Glutamatergic neuron (in vitro differentiated cells): ENCODE data around the gene ZNF532. TPM values are rescaled to one million over a fixed set of nuclear protein-coding genes. Genes with fewer than 3 reads are reported as not detected.
"Not testable (repeated sequence)": the region's sequence is repeated elsewhere in the genome, so short reads cannot be mapped to it uniquely, and the experiment has no call there.

ENCODE experiments used
- DNase-seq: peaks from one replicate; pipeline ENCODE4 v3.0.0; 2022
- H3K27ac Mint-ChIP-seq: one replicate; pipeline ENCODE4 v1.8.0; 2020; ENCODE audit warnings: mild to moderate bottlenecking, mixed read lengths, inconsistent platforms; ENCODE audit not compliant: unreplicated experiment
- H3K27me3 Mint-ChIP-seq: one replicate; pipeline ENCODE4 v1.8.0; 2020; ENCODE audit warnings: mild to moderate bottlenecking, moderate library complexity, mixed read lengths, inconsistent platforms; ENCODE audit not compliant: unreplicated experiment
- H3K36me3 Mint-ChIP-seq: one replicate; pipeline ENCODE4 v1.8.0; 2020; ENCODE audit warnings: mild to moderate bottlenecking, mixed read lengths, inconsistent platforms; ENCODE audit not compliant: unreplicated experiment
- H3K4me1 Mint-ChIP-seq: one replicate; pipeline ENCODE4 v1.8.0; 2020; ENCODE audit warnings: mild to moderate bottlenecking, low read depth, mixed read lengths, inconsistent platforms; ENCODE audit not compliant: unreplicated experiment
- H3K4me3 Mint-ChIP-seq: one replicate; pipeline ENCODE4 v1.8.0; 2020; ENCODE audit warnings: mild to moderate bottlenecking, mixed read lengths, inconsistent platforms; ENCODE audit not compliant: unreplicated experiment
- H3K9me3 Mint-ChIP-seq: one replicate; pipeline ENCODE4 v1.8.0; 2020; ENCODE audit warnings: mild to moderate bottlenecking, moderate library complexity, mixed read lengths, inconsistent platforms; ENCODE audit not compliant: unreplicated experiment
- total RNA-seq: library from RNA; stranded (reverse); fragmentation: NEBNext Ultra II Directional; extraction: Animal tissue kit (Norgen Biotek cat#: 25700); gene quantifications from one replicate; pipeline ENCODE4 v1.2.1, GENCODE V29; 2021; ENCODE audit not compliant: unreplicated experiment
- TF ChIP-seq, protein P1 (sequence below): fragments of 200-600 bp; sonication (generic); IDR thresholded peaks from one replicate; pipeline ENCODE4 v1.5.0; 2021; ENCODE audit not compliant: partially characterized antibody, unreplicated experiment

The ZNF532 gene
- total RNA-seq, 1 donor from 2014 or later: 217 TPM

DNA sequence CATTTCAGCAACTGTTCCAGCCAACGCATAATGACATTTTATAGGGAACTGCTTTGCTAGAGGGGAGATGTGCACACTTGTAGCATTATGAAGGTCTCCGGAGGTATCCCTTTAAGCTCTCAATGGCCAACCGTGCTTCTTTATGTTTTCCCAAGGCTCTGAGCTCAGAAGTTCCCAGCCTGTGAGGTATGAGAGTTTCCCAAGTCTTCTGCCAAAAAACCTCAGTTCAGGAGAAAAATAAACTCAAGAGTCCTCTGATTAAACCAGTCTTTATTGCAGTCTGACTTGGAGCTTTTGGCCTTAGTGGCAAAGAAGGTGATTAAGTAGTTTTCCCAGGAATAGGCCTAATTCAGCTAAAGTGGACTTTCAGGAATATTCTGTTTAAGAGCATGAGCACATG, 35.4 kb upstream of the ZNF532 start:
- H3K4me3 Mint-ChIP-seq: no peak overlapping the region
- no peak for DNase-seq
- no peaks in the 10 kb centered on the region for H3K36me3 Mint-ChIP-seq
- no peaks in the 10 kb centered on the region for H3K9me3 Mint-ChIP-seq
- H3K4me1 Mint-ChIP-seq: peaks cover 5% of the 10 kb centered on the region
- H3K27ac Mint-ChIP-seq: no peak overlapping the region
- H3K27me3 Mint-ChIP-seq: no peaks in the 10 kb centered on the region
- TF ChIP-seq, protein P1, sequence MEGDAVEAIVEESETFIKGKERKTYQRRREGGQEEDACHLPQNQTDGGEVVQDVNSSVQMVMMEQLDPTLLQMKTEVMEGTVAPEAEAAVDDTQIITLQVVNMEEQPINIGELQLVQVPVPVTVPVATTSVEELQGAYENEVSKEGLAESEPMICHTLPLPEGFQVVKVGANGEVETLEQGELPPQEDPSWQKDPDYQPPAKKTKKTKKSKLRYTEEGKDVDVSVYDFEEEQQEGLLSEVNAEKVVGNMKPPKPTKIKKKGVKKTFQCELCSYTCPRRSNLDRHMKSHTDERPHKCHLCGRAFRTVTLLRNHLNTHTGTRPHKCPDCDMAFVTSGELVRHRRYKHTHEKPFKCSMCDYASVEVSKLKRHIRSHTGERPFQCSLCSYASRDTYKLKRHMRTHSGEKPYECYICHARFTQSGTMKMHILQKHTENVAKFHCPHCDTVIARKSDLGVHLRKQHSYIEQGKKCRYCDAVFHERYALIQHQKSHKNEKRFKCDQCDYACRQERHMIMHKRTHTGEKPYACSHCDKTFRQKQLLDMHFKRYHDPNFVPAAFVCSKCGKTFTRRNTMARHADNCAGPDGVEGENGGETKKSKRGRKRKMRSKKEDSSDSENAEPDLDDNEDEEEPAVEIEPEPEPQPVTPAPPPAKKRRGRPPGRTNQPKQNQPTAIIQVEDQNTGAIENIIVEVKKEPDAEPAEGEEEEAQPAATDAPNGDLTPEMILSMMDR: no peak

DNA sequence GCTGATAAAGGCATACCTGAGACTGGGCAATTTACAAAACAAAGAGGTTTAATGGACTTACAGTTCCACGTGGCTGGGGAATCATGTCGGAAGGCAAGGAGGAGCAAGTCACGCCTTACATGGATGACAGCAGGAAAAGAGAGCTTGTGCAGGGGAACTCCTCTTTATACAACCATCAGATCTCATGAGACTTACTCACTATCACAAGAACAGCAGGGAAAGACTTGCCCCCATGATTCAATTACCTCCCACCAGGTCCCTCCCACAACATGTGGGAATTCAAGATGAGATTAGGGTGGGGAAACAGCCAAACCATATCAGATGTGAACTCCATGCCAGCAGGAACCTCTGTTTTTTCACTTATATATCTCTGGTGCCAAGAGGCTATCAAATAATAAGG, 34.8 kb upstream of the ZNF532 start:
- not testable (repeated sequence) for DNase-seq, H3K36me3 Mint-ChIP-seq, H3K27me3 Mint-ChIP-seq, H3K4me1 Mint-ChIP-seq, H3K9me3 Mint-ChIP-seq, H3K4me3 Mint-ChIP-seq, H3K27ac Mint-ChIP-seq

DNA sequence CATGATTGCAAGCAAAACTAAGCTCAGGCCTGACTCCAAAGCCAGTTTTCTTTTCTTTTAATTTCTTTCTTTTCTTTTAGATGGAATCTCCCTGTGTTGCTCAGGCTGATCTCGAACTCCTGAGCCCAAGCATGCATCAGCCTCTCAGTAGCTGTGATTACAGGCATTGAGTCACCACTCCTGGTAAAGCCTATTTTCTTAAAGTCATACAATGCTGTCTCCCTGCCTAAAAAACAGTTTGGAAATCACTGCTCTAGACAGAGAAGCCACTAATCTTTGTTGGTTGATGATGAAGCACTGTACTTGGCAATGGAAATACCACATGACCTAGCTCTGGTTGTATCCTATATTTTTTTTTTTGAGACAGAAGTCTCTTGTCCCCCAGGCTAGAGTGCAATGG, 33.1 kb upstream of the ZNF532 start:
- Mint-ChIP-seq H3K27ac (no peak overlapping the region), H3K4me3 (no peak overlapping the region), H3K4me1 (peaks cover 5% of the 10 kb centered on the region), H3K9me3 (no peaks in the 10 kb centered on the region), H3K36me3 (no peaks in the 10 kb centered on the region), H3K27me3 (no peaks in the 10 kb centered on the region)
- DNase-seq: no peak
- TF ChIP-seq, protein P1: no peak

DNA sequence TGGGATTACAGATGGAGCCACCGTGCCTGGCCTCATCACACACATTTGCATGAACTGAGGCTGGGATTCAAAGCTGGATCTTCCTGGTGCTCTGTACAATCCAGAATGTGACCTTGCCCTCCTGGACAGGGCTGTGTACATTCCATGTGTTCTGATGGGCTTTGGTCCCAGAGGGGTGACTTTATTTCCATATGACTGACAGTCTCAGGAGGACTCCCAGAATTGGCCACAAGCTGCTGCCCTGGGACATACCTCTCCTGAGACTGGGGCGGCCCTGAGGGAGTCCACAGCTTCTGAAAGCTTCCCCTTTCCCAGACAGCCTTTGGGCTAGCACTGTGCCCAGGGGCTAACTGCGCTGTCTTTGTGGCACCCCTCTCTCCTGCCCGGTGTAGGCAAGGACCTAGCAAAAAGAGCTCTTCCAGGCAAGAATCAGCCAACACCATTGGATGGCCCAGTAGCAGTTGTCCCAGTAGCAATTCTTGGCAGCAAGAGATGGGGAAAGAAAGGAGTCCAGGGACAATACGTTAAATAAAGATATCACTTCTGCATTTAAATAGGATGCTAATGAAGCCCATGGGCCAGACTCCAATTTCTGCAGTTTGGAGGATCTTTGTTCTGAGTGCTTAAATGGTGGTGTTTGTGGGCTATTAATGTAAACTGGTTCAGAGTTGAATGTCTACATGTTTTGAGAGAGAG, 26.4 kb upstream of the ZNF532 start:
- Mint-ChIP-seq H3K27ac (no peak overlapping the region), H3K4me1 (peaks cover 2% of the 10 kb centered on the region), H3K27me3 (no peaks in the 10 kb centered on the region), H3K36me3 (no peaks in the 10 kb centered on the region), H3K4me3 (no peak overlapping the region), H3K9me3 (peaks cover 2% of the 10 kb centered on the region)
- DNase-seq: no peak
- TF ChIP-seq, protein P1: no peak

DNA sequence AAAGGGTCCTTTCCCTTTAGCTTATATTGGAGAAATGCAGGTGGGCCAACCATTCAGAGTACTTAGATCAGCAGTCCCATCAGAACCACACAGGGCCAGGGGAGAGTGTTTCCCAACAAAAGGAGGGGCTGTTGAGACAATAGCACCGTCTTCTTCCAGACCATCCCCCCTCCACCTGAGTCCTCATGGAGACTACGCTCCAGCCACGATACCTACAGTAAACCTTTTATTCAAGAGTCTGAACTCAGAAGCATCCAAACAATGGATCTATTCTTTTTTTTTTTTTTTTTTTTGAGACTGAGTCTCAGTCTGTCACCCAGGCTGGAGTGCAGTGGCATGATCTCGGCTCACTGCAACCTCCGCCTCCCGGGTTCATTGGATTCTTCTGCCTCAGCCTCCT, 25.7 kb upstream of the ZNF532 start:
- H3K4me3 Mint-ChIP-seq: no peak overlapping the region
- peaks cover 2% of the 10 kb centered on the region for H3K4me1 Mint-ChIP-seq

More for the DNA sequence above, 25.7 kb upstream of the ZNF532 start:
- H3K9me3 Mint-ChIP-seq: peaks cover 2% of the 10 kb centered on the region
- no peak overlapping the region for H3K27ac Mint-ChIP-seq
- no peaks in the 10 kb centered on the region for H3K27me3 Mint-ChIP-seq
- TF ChIP-seq, protein P1: no peak
- no peak for DNase-seq
- H3K36me3 Mint-ChIP-seq: no peaks in the 10 kb centered on the region
